HG03159 (cell line): ENCODE results near the gene PPP2R5E.
"Not testable (repeated sequence)": the region's sequence is repeated elsewhere in the genome, so short reads cannot be mapped to it uniquely, and the experiment has no call there.

Experiments
- ATAC-seq: cut with Tn5 transposase; IDR thresholded peaks from one replicate; pipeline ENCODE4 v1.9.1; 2021; ENCODE audit warnings: mild to moderate bottlenecking, moderate library complexity; ENCODE audit not compliant: unreplicated experiment

The PPP2R5E gene

DNA sequence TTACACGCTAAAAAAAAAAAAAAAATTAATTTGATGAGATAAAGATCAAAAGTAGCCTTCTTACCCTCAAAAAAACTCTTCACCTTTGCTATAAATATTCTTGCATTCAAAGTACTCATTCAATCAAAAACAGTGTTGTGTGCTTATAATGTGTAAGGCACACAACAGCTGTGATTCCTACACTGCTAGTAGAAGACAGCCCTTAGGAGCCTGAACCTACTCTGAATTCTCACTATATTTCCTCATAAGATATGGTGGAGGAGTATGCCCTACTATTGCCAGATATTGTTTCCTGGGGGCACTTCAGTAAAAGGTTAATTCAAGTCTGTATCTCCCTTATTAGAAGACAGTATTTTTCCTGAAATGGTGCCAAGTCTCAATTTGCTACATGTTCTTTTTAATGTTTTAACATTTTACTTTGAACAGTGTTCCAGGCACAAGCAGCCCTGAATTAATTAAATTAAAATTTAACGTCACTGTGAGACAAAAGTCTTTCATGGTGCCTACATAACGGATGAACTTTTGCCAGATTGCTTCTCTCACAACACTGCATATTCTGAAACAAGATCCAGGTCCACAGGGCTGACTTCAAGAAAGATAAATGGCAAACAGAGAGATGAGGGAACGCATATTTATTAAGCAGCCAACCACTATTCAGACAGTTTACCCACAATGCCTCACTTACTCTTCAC lies 19.3 kb downstream of the PPP2R5E start:
- ATAC-seq: no peak

DNA sequence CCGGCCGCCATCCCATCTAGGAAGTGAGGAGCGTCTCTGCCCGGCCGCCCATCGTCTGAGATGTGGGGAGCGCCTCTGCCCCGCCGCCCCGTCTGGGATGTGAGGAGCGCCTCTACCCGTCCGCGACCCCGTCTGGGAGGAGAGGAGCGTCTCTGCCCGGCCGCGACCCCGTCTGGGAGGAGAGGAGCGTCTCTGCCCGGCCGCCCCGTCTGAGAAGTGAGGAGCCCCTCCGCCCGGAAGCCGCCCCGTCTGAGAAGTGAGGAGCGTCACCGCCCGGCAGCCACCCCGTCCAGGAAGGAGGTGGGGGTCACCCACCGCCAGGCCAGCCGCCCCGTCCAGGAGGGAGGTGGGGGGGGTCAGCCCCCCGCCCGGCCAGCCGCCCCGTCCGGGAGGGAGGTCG lies 20.7 kb downstream of the PPP2R5E start:
- ATAC-seq: not testable (repeated sequence)

DNA sequence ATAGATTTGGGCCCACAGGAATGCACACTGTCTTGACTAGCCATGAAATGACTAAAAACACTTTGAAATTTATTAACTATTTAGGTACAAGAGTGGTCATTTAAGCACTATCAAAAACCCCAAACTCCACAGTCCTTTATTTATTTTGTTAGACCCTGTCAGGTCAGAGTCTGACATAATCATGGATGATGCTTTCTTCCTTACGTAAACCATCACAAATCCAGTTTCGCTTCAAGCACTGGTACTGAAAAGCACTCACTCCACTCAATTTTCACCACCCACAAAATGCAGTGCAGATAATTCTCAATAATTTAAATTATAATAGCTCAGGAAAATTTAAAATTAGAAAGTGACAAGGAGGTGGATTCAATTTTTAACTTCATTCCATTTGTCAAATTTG lies 25.8 kb downstream of the PPP2R5E start:
- ATAC-seq: no peak

DNA sequence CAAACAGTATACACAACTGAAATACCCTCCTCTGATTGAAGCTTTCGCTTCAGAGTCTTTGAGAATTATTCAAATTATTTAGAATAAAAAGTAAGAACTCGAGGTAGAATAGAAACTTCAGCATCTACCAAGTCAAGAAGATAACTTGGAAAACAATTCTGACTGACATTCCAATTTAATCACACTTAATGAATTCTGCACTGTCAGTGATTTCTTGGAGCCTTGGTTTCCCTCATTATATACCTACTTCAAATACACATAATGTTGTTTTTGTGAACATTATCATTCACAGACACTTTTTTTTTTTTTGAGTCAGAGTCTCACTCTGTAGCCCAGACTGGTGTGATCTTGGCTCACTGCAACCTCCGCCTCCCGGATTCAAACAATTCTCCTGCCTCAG lies 27.9 kb downstream of the PPP2R5E start:
- ATAC-seq: no peak

DNA sequence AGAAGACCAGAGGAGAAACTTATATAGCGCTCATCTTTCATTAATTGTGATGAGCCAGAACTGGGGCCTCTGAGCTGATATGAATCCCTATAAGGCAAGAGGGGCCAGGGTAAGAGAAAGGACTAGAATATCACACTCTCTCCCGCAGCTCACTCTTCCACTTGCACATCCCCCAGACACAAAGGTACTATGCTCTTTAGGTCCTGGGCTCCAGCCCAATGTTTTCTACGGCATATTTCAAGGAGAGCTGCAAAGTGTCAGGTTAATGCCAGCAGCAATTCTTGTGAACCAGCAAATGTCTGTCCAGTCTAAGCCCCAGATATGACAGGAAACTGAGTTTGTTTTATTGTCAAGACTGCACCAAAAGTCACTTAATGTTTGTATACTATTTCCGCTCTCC lies 29.4 kb downstream of the PPP2R5E start:
- no peak for ATAC-seq

DNA sequence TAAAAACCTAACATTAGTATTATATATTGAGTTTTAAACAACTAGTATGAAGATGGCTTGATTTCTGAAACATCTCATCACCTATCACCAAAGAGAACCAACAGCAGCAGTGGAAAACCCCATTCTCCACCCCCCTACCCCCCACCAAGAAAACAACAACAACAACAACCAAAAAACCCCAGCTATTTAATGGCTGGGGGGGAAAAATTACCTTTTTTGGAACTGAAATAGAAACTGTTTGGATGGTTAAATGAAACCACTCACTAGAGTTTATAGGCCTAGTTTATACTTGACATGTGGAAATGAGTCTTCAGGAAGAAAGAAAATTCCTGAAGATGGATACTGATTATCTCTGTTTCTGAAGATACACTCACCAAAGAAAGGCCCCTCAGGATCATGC lies 30.3 kb downstream of the PPP2R5E start:
- no peak for ATAC-seq

DNA sequence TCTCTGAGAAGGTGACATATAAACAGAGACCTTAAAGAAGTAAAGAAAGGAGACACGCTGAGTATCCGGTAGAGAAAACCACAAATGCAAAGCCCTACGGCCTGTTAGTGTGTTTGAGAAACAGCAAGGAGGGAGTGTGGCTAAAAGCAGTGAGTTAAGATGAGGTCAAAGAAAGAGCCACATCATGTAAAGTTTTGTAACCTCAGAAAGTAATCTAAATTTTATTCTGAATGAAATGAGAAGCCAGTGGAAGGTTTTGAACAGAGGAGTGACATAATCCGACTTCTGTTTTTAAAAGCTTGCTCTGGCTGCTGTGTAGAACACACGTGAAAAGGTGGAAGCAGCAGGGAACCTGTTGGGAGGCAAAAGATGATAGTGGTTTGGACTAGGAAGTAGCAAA lies 32.6 kb downstream of the PPP2R5E start:
- ATAC-seq: peak; percentile 92

DNA sequence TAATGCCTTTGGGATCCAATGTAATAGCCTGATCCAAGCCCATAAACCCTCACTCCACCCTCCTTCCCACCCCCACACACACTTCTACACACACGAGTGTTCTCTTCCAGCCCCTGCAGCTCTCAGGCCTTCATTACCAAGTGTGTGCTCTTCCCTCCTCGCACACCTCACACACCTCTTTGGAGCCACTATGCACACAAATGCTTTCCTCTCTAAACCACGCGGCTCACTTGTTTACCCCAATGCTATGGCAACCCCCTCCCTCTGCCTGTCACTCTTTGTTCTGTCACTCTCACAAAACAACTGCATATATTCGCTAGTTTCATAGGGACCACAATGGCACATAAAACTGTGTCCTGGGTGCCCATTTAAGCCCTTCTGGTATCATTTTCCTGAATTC lies 35.1 kb downstream of the PPP2R5E start:
- ATAC-seq: no peak

DNA sequence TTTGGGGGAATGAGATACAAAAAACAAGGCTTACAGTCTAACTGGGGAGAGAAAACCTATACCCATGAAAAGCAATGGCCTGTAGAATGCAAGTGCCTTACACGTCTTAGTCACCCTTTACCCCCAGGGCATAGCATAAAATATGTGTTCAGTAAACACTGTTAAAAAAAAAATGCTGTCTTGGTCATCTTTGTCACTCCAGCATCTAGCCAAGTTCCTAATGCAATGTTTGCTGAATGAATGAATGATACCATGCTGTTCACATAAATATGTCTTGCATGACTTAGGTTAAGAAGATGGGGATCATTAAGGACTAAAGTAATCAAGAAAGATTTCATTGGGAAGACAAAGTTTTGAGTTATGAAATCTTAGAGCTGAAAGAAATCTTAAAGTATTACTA lies 38.5 kb downstream of the PPP2R5E start:
- no peak for ATAC-seq

DNA sequence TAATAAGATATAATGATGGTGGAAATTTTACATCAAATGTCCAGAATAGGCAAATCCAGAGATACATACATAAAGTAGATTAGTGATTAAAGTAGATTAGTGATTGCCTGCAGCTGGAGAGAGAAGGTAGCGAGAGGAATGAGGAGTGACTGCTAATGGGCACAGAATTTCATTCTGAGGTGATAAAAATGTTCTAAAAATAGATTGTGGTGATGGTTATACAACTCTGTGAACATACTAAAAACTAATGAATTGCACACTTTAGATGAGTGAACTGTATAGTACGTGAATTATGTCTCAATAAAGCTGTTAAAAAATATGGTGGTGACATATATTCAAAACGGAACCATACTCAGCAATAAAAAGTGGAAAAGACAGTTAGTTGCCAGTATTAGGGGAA lies 41.7 kb downstream of the PPP2R5E start:
- ATAC-seq: no peak

DNA sequence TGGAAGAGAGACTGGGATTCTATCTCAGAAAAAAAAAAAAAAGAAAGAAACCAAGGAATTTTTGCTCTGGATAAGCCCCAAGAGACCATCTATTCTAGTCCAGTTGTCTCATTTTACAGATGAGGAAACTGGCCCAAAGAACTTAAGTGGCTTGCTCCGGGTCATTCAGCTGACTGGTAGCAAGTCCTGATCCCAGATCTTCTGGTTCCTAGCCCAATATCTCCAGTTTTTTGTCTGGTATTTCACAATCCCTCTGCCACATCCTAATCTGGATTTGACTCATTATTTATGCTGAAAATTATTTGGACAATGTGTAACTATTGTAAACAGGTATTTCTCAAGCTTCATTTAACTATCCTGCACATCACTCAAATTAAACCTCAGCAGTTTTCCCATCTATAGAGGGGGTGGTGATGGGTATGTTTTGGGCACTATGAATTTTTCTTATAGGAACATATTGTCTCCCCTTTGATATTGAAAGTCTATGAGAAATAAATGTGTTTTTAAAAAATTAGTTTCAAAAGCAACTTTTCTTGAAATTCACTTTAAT lies 43.4 kb downstream of the PPP2R5E start:
- no peak for ATAC-seq

DNA sequence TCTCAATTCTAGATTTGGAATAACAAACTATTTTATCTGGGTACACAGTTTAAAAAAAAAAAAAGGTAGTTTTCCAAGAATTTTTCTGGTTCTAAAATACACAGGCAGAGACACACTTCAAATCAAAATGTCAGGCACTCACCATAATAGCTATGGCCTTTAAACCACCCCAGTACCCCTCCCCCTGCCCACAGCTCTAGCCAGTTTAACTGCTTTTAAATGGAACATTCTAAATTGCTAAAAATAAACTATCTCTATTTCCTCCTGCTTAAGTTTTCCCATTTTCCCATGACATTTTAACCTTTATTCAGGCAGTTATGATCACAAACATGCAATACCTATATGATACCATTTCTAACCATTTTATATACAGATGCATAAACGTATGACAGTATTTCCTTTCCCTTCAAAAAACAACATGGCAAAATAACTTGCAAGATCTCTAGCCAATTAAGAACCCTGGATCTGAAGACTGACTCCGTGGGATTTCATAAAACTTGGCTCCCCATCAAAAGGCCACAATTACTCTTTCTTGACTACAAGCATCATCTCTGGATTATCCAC lies 46.3 kb downstream of the PPP2R5E start:
- no peak for ATAC-seq

DNA sequence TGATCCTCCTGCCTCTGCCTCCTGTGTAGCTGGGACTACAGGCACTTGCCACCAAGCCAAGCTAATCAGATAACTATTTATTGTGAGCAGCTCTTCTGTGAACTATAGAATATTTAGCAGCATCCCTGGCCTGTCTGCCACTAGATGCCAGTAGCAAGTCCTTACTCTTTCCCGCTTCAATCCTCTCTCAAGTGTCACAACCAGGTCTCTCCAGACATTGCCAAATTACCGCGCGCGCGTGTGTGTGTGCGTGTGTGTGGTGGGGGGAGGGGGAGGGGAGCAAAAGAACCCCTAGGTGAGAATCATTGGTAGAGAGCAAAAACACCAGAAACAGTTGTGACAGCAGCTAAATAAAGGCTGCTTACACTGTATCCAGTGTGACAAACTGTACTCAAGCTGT lies 49.9 kb downstream of the PPP2R5E start:
- no peak for ATAC-seq

DNA sequence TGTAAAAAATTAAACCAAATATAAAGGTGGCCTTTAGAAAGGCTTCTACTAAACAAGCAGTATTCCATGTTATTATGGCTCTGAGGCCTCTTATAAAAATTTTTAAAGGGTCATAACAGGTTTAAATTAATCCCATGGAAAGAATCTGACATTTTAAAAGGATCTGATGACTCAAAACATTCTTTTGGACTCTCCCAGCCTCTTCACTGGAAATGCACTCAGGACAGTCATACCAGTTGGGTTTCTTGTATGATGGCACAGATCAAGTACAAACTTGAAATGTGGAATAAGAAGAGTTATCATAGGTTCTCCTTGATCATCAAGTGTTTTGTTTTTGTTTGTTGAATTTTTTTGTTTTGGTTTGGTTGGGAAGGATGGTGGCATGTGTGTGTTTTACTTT lies 50.8 kb downstream of the PPP2R5E start:
- no peak for ATAC-seq

DNA sequence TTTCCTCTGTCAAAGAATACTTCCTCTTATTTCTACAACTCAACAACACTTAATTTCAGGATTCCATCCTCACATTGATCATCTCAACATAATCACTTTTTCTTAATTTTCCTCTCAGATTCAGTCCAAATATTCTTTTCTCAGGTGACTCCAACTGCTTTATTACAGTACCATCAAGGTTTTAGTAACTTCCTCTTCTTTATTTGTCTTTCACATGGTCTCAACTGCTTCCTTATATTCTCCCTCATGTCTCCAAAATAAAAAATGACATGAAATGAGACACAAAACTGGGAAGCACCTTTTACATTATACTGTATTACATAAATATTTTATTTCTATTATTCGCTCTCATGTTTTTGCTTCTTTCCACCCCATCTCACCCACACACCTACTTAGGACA lies 55.5 kb downstream of the PPP2R5E start:
- ATAC-seq: no peak

DNA sequence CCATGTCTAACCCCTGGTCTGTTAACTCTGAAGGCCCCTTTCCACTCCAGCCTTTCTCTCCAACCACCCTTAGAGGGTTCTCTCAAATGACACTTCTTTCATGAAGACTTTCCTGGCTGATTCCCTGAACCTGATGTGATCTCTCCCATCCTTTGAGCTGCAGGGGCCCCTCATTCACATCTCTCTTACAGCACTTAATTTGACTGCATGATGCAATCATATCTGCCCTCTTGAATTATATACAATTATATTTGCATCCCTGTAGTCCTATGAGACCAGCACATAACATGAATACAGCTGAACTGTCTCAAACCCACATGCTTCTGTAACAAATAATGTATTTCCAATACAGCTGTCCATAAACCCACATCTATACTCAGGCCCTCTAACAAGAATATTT lies 56.4 kb downstream of the PPP2R5E start:
- ATAC-seq: no peak

DNA sequence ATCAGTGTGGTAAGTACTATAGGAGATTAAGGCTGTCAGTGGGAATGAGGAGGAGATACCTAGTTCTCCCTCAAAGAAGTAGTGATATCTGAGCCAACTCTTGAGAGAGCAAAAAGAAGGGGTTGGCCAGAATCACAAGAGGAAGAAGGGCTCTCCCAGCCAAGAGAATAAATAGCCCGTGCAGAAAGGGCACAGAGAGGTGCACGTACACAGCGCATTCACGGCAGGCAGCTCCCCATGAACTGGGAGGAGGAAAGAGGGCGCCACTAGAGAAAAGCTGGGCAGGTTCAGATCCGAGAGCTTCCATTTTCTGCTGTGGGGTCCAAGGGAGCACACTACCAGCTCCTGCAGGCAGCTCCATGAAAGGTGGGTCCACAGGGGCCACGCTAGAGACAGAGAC lies 59.9 kb downstream of the PPP2R5E start:
- ATAC-seq: no peak

DNA sequence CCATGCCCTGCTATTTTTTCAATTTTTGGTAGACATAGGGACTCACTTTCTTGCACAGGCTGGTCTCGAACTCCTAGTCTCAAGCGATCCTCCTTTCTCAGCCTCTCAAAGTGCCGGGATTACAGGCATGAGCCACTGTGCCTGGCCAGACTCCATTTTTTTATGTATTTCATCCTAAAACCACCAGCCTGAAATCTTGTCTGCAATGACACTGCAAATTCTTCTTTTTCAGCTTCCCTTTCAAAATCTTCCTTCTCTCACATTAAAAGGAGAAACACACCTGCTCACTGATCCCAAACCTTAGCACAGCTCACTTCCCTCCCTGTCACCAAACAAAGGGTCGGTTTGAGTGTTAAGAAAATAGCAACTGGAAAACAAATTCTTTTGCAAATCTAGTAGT lies 62.6 kb downstream of the PPP2R5E start:
- ATAC-seq: no peak

DNA sequence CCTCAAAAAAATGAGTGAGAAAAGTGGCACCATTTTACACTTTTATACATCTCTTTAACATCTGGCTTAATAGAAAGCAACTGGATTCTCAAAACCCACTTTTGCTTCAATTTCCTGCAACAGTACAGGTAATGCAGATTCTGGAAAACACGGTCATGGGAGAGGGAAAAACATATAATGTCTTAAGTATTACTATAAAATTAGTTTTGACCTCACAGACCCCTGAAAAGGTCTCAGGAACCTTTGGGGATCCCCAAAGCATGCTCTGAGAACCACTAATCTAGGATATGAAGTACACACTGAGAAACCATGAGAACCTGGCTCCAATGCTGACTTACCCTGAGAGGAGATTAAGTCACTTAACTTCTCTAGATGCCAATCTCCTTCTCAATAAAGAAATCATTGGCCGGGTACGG lies 64.7 kb downstream of the PPP2R5E start:
- peak; percentile 69 for ATAC-seq

DNA sequence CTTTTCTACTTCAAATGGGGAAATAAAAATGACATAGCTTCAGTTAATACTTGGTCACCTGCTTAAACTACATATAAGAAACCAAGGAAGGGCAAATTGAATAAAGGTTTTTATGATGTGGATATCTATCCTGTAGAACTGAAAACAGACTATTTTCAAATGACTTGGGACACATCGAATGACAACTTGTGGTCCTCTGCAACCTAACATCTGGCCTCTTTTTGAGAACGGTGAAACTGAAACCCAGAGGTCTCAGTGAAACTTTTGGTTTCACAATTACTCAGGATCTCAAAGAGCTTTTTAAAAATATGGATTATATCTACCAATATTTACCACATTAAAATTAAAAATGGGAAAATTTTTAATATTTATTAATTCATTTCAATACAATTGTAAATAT lies 65.2 kb downstream of the PPP2R5E start:
- ATAC-seq: peak; percentile 86

DNA sequence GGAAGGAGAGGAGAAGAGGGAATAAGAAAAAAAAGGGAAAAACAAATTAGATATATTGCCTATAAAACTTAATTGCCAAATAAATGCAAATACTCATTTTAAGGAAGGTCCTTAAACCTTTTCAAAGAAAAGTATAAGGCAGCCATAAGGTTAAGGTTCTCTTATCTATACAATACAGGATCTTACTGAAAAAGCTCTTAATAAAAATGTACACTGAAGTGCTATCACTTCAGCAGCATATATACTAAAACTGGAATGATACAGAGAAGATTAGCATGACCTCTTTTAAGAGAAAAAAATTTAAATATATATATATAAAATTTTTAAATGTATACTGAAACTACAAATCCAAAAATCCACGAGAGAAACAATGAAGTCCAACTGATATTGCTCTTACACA lies 65.6 kb downstream of the PPP2R5E start:
- no peak for ATAC-seq

DNA sequence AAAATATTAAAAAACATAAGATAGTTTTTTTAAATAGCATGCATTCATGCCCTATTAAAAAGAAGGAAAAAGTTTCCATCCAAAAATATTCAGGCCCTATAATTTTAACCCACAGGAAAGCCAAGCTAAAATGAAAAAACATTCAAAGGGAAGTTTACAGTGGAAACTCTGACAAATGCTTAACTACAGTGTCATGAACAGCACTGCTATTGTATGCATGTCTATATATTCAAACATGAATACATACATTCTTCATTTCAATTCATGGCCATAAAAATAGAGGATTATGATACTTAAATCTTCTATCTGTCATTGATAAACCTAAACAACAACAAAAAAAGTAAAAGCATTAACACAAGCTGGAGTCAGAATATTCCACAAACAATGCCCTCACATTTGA lies 67.4 kb downstream of the PPP2R5E start:
- no peak for ATAC-seq

DNA sequence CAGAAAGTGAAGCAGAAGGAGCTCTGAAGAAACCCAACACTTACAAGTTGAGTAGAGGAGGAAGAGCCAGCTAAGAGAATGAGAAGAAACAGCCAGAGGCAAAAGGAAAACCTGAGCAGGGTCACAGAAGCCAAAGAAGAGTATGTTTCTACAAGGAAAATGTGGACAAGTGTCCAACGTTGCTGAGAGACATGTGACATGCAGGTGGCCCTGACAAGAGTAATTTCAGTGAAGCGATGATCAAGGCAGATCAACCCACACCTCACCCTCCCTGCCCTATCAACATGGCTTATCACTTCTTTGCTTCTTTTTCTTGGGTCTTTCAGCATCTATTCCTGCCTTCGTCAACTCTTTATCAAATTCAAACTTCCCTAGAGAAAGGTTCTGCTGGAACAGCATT lies 68.3 kb downstream of the PPP2R5E start:
- ATAC-seq: no peak
